Ascending aorta (tissue), 2 donors: ENCODE results near the gene UMPS. TPM values are rescaled to one million over a fixed set of nuclear protein-coding genes. Genes with fewer than 3 reads are reported as not detected.

ENCODE experiments used
- DNase-seq, 2 donors: peaks; one replicate each; pipeline ENCODE4 v3.0.0-alpha.2; 2019; ENCODE audit warnings: low spot score in 2 of 2
- H3K27ac ChIP-seq, 2 donors: fragments of 200-600 bp; sonication (generic); one replicate each; pipeline ENCODE4 v1.5.1; 2016 to 2017; ENCODE audit warnings: mild to moderate bottlenecking in 1 of 2
- H3K27me3 ChIP-seq: fragments of 200-600 bp; sonication (generic); one replicate; pipeline ENCODE4 v1.5.1; 2017
- H3K36me3 ChIP-seq, 2 donors: fragments of 200-600 bp; sonication (generic); one replicate each; pipeline ENCODE4 v1.5.1; 2016
- H3K4me1 ChIP-seq, 2 donors: fragments of 200-600 bp; sonication (generic); one replicate each; pipeline ENCODE4 v1.5.1; 2016 to 2017; ENCODE audit warnings: mild to moderate bottlenecking in 1 of 2
- H3K4me3 ChIP-seq, 2 donors: fragments of 200-600 bp; sonication (generic); one replicate each; pipeline ENCODE4 v1.5.1; 2016 to 2017; ENCODE audit warnings: mild to moderate bottlenecking in 1 of 2
- H3K9me3 ChIP-seq, 2 donors: fragments of 200-600 bp; sonication (generic); one replicate each; pipeline ENCODE4 v1.5.1; 2016
- intact Hi-C: fragments of 100-400 bp; cut with DNase I; formaldehyde crosslinking; loops from one replicate; pipeline ENCODE4 v1.15.1; 2023
- total RNA-seq: library from RNA; depleted of rRNA; stranded (reverse); fragments of >200 nt; gene quantifications from one replicate; pipeline ENCODE4 v1.1.0, GENCODE V29; 2016
- TF ChIP-seq, protein P1 (sequence below), 3 experiments: fragments of 200-600 bp in 2 of 3; fragments of 450-650 bp in 1 of 3; sonication (generic) in 2 of 3; IDR thresholded peaks; one replicate each; pipeline ENCODE4 v1.5.1; 2016 to 2019; ENCODE audit warnings: antibody characterized with exemption in 3 of 3, mild to moderate bottlenecking in 1 of 3, moderate library complexity in 1 of 3

UMPS gene
- total RNA-seq, 1 donor from 2014 or later: 4.5 TPM

DNA sequence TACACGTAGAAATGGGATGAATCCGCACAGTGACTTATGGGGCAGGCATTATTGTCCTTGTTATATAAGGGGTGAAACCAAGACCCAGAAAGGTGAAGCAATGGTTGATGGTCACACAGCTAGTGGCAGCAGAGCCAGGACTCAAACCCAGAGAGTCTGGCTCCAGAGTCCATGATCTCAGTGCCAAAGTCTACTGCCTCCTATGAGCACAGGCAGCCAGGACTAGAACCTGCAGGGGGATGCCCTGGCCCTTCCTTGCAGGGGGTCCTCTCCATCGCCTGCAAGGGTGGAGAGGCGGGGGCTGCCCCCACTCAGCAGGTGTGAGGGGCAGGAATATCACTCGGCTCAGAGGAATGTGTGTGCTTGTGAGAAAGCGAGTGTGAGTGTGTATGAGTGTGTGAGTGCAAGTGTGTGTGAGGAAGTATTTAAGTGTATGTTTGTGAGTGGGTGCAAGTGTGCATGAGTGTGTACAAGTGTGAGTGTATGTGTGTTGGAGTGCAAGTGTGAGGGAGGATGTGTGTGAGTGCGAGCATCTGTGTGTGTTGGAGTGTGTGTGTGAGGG, 44.7 kb downstream of the UMPS start:
- Histone ChIP-seq H3K4me3 (no peak overlapping the region), H3K27me3 (no peaks in the 10 kb centered on the region), H3K27ac (peak overlapping the region; percentile 24 to 70), H3K36me3 (peaks cover 3 to 31% of the 10 kb centered on the region in 2 donors), H3K4me1 (peaks cover 40 to 75% of the 10 kb centered on the region in 2 donors), H3K9me3 (no peaks in the 10 kb centered on the region)
- TF ChIP-seq, protein P1, sequence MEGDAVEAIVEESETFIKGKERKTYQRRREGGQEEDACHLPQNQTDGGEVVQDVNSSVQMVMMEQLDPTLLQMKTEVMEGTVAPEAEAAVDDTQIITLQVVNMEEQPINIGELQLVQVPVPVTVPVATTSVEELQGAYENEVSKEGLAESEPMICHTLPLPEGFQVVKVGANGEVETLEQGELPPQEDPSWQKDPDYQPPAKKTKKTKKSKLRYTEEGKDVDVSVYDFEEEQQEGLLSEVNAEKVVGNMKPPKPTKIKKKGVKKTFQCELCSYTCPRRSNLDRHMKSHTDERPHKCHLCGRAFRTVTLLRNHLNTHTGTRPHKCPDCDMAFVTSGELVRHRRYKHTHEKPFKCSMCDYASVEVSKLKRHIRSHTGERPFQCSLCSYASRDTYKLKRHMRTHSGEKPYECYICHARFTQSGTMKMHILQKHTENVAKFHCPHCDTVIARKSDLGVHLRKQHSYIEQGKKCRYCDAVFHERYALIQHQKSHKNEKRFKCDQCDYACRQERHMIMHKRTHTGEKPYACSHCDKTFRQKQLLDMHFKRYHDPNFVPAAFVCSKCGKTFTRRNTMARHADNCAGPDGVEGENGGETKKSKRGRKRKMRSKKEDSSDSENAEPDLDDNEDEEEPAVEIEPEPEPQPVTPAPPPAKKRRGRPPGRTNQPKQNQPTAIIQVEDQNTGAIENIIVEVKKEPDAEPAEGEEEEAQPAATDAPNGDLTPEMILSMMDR (IDR thresholded peaks at IDR 0.05): no peak
- DNase-seq: no peak
- intact Hi-C loops: loop anchor here (5.0 kb wide), 1 partner anchor 37 kb away; no protein-coding TSS in a partner anchor

- no peak overlapping the region for H3K4me3 ChIP-seq
- no peak for DNase-seq
- H3K27me3 ChIP-seq: no peaks in the 10 kb centered on the region
- TF ChIP-seq, protein P1 (IDR thresholded peaks at IDR 0.05): no peak
- peaks cover 3 to 28% of the 10 kb centered on the region in 2 donors for H3K36me3 ChIP-seq
- peaks cover 44 to 77% of the 10 kb centered on the region in 2 donors for H3K4me1 ChIP-seq
- H3K27ac ChIP-seq: peak overlapping the region; percentile 59 to 70
- no peaks in the 10 kb centered on the region for H3K9me3 ChIP-seq
- intact Hi-C loops: no loop called here
Observed at GRCh38 chr3:124775877-124776276, 45.6 kb downstream of the UMPS start.

- intact Hi-C loops: no loop called here
- no peaks in the 10 kb centered on the region for H3K9me3 ChIP-seq
- peaks cover 49 to 80% of the 10 kb centered on the region in 2 donors for H3K4me1 ChIP-seq
- no peak for DNase-seq
- peak overlapping the region; percentile 37 to 44 for H3K27ac ChIP-seq
- peaks cover 3 to 28% of the 10 kb centered on the region in 2 donors for H3K36me3 ChIP-seq
- H3K27me3 ChIP-seq: no peaks in the 10 kb centered on the region
- no peak overlapping the region for H3K4me3 ChIP-seq
- TF ChIP-seq, protein P1 (IDR thresholded peaks at IDR 0.05): no peak
Observed at GRCh38 chr3:124776856-124777255, 46.6 kb downstream of the UMPS start.

- Histone ChIP-seq H3K27ac (peak overlapping the region; percentile 92 to 94), H3K9me3 (no peaks in the 10 kb centered on the region), H3K27me3 (no peaks in the 10 kb centered on the region), H3K4me1 (peaks cover 40 to 76% of the 10 kb centered on the region in 2 donors), H3K4me3 (no peak overlapping the region), H3K36me3 (peaks cover 3 to 28% of the 10 kb centered on the region in 2 donors)
- intact Hi-C loops: no loop called here
- DNase-seq: no peak
- TF ChIP-seq, protein P1 (IDR thresholded peaks at IDR 0.05): no peak
Observed at GRCh38 chr3:124777762-124778470, 47.7 kb downstream of the UMPS start.

GRCh38 chr3:124779116-124779515, 48.9 kb downstream of the UMPS start:
- peaks cover 33 to 67% of the 10 kb centered on the region in 2 donors for H3K4me1 ChIP-seq
- H3K27ac ChIP-seq: peak overlapping the region; percentile 92 to 94
- H3K36me3 ChIP-seq: peaks cover 0 to 18% of the 10 kb centered on the region in 2 donors
- no peaks in the 10 kb centered on the region for H3K27me3 ChIP-seq
- TF ChIP-seq, protein P1 (IDR thresholded peaks at IDR 0.05): no peak
- intact Hi-C loops: no loop called here
- no peak for DNase-seq
- no peaks in the 10 kb centered on the region for H3K9me3 ChIP-seq
- no peak overlapping the region for H3K4me3 ChIP-seq
